ENCODE results near the gene SDF2L1. TPM values are rescaled to one million over a fixed set of nuclear protein-coding genes. Genes with fewer than 3 reads are reported as not detected.

SDF2L1 gene
- total and polyA plus RNA-seq, 10 of the 15 experiments (the other 5 are each of a cell fraction or from before 2014, with no cell fraction given), result 3.0 to 214 (median 55.5) TPM

DNA sequence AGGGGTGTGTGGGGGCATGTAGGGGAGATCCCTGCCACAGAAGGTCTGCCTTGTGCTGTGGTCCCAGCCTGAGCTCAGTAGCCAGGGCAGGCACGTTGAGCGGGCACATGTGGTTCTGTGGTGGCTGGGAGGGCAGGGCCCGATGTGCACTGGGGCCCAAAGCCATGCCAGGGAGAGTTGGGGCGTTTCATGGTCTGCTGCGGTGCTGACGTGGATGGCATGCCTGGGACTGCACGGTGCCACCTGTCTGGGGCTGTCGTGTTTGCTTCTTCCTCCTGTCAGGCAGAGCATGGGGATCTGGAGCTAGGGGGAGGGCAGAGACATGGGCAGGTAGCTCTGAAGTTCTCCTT is 43.0 kb downstream of the SDF2L1 start:
- FAIRE-seq (no peak), DNase-seq (ENCODE audit: low read depth, low spot score) (no peak), ATAC-seq (no peak)
- intact Hi-C loops (cut with micrococcal nuclease; ENCODE audit: unreplicated experiment) (no loop called here), in situ Hi-C loops (cut with MboI) (no loop called here)
- ChIA-PET SMC1A (ENCODE audit: uncharacterized antibody, unreplicated experiment) (no interaction called here), CTCF (no interaction called here), POLR2A (interaction anchor here (0.5 kb wide), 1 partner anchor 54 kb away, joined by 8 read pairs; no protein-coding TSS in a partner anchor), RAD21 (ENCODE audit: unreplicated experiment) (no interaction called here)
- Histone ChIP-seq H4K20me1 (ENCODE audit: control insufficient read depth, insufficient read depth) (no peaks in the 10 kb centered on the region), H3K4me2 (ENCODE audit: control insufficient read depth, insufficient read depth) (no peak overlapping the region), H3K4me3 (no peak overlapping the region), H3K79me2 (ENCODE audit: control insufficient read depth, insufficient read depth, low read length) (no peaks in the 10 kb centered on the region), H3K9ac (ENCODE audit: control insufficient read depth, insufficient read depth, low read length) (no peak overlapping the region), H3K9me3 (replicated peaks; ENCODE audit: control insufficient read depth, insufficient read depth, low read length) (no peaks in the 10 kb centered on the region), H2AFZ (ENCODE audit: control insufficient read depth, low read depth, low read length) (no peak overlapping the region), H3K27me3 (replicated peaks in 1 of 2; ENCODE audit: control insufficient read depth in 2 of 2, insufficient read depth in 2 of 2, low read length in 1 of 2) (no peaks in the 10 kb centered on the region), H3K36me3 (ENCODE audit: control insufficient read depth in 2 of 2, insufficient read depth in 2 of 2, low read length in 1 of 2) (peaks cover 24 to 30% of the 10 kb centered on the region in 2 experiments), H3K4me1 (ENCODE audit: control insufficient read depth, insufficient read depth, low read length) (peaks cover 21% of the 10 kb centered on the region), H3K27ac (ENCODE audit: control insufficient read depth, insufficient read depth) (no peak overlapping the region)
- 86% methylated on average over 8 of the region's 8 CpGs for WGBS (ENCODE audit: insufficient coverage, insufficient replicate concordance, low lambda C conversion rate, missing lambda C conversion rate)
- BruUV-seq (replicated peaks), result no TSS peak
- no peak for TF ChIP-seq STAT1 (conservative IDR thresholded peaks at IDR 0.05)

DNA sequence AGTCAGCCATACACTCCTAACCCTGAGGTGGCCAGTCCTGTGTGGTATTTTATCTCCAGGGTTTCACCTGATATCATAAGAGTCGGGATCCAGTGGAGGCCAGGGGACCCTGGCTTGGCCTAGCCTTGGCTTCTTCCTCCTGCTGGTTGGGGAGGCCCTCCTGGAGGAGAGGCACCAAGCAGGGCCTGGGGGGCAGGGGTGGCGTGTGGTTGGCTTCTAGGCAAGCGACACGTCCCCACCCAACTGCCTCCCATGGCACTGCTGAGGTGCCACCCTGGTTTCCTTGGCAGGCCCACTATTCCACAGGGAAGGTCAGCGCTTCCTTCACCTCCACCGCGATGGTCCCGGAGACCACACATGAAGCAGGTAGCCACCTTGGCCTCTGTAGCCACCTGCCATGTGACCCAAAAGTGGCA is 44.1 kb downstream of the SDF2L1 start:
- Histone ChIP-seq H3K27me3 (replicated peaks in 1 of 2; ENCODE audit: control insufficient read depth in 2 of 2, insufficient read depth in 2 of 2, low read length in 1 of 2) (no peaks in the 10 kb centered on the region), H2AFZ (ENCODE audit: control insufficient read depth, low read depth, low read length) (no peak overlapping the region), H3K4me3 (no peak overlapping the region), H3K79me2 (ENCODE audit: control insufficient read depth, insufficient read depth, low read length) (no peaks in the 10 kb centered on the region), H3K9ac (ENCODE audit: control insufficient read depth, insufficient read depth, low read length) (no peak overlapping the region), H4K20me1 (ENCODE audit: control insufficient read depth, insufficient read depth) (no peaks in the 10 kb centered on the region), H3K27ac (ENCODE audit: control insufficient read depth, insufficient read depth) (no peak overlapping the region), H3K4me2 (ENCODE audit: control insufficient read depth, insufficient read depth) (no peak overlapping the region), H3K36me3 (ENCODE audit: control insufficient read depth in 2 of 2, insufficient read depth in 2 of 2, low read length in 1 of 2) (peaks cover 21 to 27% of the 10 kb centered on the region in 2 experiments), H3K4me1 (ENCODE audit: control insufficient read depth, insufficient read depth, low read length) (peaks cover 27% of the 10 kb centered on the region), H3K9me3 (replicated peaks; ENCODE audit: control insufficient read depth, insufficient read depth, low read length) (no peaks in the 10 kb centered on the region)
- intact Hi-C loops (cut with micrococcal nuclease; ENCODE audit: unreplicated experiment), result no loop called here
- in situ Hi-C loops (cut with MboI), result no loop called here
- POLR2A ChIA-PET, result no interaction called here
- TF ChIP-seq, protein P1, sequence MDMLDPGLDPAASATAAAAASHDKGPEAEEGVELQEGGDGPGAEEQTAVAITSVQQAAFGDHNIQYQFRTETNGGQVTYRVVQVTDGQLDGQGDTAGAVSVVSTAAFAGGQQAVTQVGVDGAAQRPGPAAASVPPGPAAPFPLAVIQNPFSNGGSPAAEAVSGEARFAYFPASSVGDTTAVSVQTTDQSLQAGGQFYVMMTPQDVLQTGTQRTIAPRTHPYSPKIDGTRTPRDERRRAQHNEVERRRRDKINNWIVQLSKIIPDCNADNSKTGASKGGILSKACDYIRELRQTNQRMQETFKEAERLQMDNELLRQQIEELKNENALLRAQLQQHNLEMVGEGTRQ (IDR thresholded peaks at IDR 0.05; ENCODE audit: borderline replicate concordance, low read depth, low read length), result no peak
- TF ChIP-seq ZNF622 (IDR thresholded peaks at IDR 0.05), result no peak
- TF ChIP-seq, protein P2, sequence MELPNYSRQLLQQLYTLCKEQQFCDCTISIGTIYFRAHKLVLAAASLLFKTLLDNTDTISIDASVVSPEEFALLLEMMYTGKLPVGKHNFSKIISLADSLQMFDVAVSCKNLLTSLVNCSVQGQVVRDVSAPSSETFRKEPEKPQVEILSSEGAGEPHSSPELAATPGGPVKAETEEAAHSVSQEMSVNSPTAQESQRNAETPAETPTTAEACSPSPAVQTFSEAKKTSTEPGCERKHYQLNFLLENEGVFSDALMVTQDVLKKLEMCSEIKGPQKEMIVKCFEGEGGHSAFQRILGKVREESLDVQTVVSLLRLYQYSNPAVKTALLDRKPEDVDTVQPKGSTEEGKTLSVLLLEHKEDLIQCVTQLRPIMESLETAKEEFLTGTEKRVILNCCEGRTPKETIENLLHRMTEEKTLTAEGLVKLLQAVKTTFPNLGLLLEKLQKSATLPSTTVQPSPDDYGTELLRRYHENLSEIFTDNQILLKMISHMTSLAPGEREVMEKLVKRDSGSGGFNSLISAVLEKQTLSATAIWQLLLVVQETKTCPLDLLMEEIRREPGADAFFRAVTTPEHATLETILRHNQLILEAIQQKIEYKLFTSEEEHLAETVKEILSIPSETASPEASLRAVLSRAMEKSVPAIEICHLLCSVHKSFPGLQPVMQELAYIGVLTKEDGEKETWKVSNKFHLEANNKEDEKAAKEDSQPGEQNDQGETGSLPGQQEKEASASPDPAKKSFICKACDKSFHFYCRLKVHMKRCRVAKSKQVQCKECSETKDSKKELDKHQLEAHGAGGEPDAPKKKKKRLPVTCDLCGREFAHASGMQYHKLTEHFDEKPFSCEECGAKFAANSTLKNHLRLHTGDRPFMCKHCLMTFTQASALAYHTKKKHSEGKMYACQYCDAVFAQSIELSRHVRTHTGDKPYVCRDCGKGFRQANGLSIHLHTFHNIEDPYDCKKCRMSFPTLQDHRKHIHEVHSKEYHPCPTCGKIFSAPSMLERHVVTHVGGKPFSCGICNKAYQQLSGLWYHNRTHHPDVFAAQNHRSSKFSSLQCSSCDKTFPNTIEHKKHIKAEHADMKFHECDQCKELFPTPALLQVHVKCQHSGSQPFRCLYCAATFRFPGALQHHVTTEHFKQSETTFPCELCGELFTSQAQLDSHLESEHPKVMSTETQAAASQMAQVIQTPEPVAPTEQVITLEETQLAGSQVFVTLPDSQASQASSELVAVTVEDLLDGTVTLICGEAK (IDR thresholded peaks at IDR 0.05; ENCODE audit: borderline replicate concordance), result no peak
- DNase-seq (ENCODE audit: low read depth, low spot score) (no peak), ATAC-seq (no peak), FAIRE-seq (no peak)
- no TSS peak for BruUV-seq (replicated peaks)
- CTCF ChIA-PET, result no interaction called here
- RAD21 ChIA-PET (ENCODE audit: unreplicated experiment), result no interaction called here
- SMC1A ChIA-PET (ENCODE audit: uncharacterized antibody, unreplicated experiment), result no interaction called here
- 91% methylated on average over 8 of the region's 8 CpGs for WGBS (ENCODE audit: insufficient coverage, insufficient replicate concordance, low lambda C conversion rate, missing lambda C conversion rate)

All from GM12878 (cell line).